ENCODE data around the gene PRAMEF18. TPM values are rescaled to one million over a fixed set of nuclear protein-coding genes. Genes with fewer than 3 reads are reported as not detected.
"Not testable (repeated sequence)": the region's sequence is repeated elsewhere in the genome, so short reads cannot be mapped to it uniquely, and the experiment has no call there.

PRAMEF18 gene
- total and polyA plus RNA-seq, 2 donors from 2014 or later, result not detected

DNA sequence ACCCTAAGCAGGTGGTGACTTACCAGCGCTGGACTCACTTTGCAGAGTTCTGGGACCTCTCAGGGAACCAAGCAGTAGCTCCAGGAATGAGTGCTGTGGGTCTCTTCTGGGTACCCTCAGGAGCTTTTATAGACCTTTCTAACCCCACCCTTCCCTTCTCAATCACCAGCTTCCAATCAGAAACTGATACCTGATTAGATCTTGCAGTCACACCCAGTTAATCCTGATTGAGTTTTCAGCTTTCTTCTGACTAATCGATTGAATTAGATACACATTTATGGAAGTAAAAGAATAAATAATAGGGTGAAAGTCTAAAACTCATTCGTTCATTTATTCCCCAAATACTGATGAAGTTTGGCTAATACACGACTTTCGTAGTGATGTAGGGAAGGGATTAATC lies 24.6 kb downstream of the PRAMEF18 start, which contains the start of gene PRAMEF13:
Gene PRAMEF13, minus strand, starts transcription at position 101 of the 400 bp plus-strand sequence. CDS start 1,820 bp downstream, outside the sequence.
- FAIRE-seq; intact Hi-C loops (cut with DNase I); H3K27me3 ChIP-seq (ENCODE audit: control insufficient read depth, insufficient read depth, low read length); H3K9ac ChIP-seq (ENCODE audit: low read length in 3 of 3); DNase-seq; H3K4me1 ChIP-seq (ENCODE audit: control insufficient read depth in 2 of 3, insufficient read depth in 2 of 3, low read depth in 1 of 3, low read length in 3 of 3); H3K27ac ChIP-seq (ENCODE audit: low read depth in 2 of 2, low read length in 2 of 2); H3K36me3 ChIP-seq (ENCODE audit: control insufficient read depth in 2 of 3, insufficient read depth in 3 of 3, low read length in 3 of 3); H3K9me3 ChIP-seq (ENCODE audit: control insufficient read depth in 2 of 3, insufficient read depth in 1 of 3, low read length in 3 of 3); H3K4me3 ChIP-seq (ENCODE audit: low read length in 3 of 3): not testable (repeated sequence)

Other genes with a start within 250 kb of the PRAMEF18 start
- gene PRAMEF27, start 169.6 kb downstream of the PRAMEF18 start, total RNA-seq, result not detected
- not detected for gene PRAMEF27, start 169.6 kb downstream of the PRAMEF18 start, polyA plus RNA-seq (ENCODE audit: insufficient read depth, low read depth, low replicate concordance)
- not detected for gene HNRNPCL3, start 165.4 kb downstream of the PRAMEF18 start, total RNA-seq
- not detected for gene HNRNPCL3, start 165.4 kb downstream of the PRAMEF18 start, polyA plus RNA-seq (ENCODE audit: insufficient read depth, low read depth, low replicate concordance)
- gene PRAMEF25, start 155.4 kb downstream of the PRAMEF18 start, total RNA-seq, result not detected
- not detected for gene PRAMEF25, start 155.4 kb downstream of the PRAMEF18 start, polyA plus RNA-seq (ENCODE audit: insufficient read depth, low read depth, low replicate concordance)
- not detected for gene HNRNPCL2, start 109.3 kb downstream of the PRAMEF18 start, total RNA-seq
- not detected for gene HNRNPCL2, start 109.3 kb downstream of the PRAMEF18 start, polyA plus RNA-seq (ENCODE audit: insufficient read depth, low read depth, low replicate concordance)
- gene PRAMEF26, start 70.1 kb downstream of the PRAMEF18 start, total RNA-seq, result not detected
- not detected for gene PRAMEF26, start 70.1 kb downstream of the PRAMEF18 start, polyA plus RNA-seq (ENCODE audit: insufficient read depth, low read depth, low replicate concordance)
- gene HNRNPCL4, start 60.5 kb downstream of the PRAMEF18 start, total RNA-seq, result not detected
- not detected for gene HNRNPCL4, start 60.5 kb downstream of the PRAMEF18 start, polyA plus RNA-seq (ENCODE audit: insufficient read depth, low read depth, low replicate concordance)
- not detected for gene PRAMEF9, start 54.3 kb downstream of the PRAMEF18 start, total RNA-seq
- not detected for gene PRAMEF9, start 54.3 kb downstream of the PRAMEF18 start, polyA plus RNA-seq (ENCODE audit: insufficient read depth, low read depth, low replicate concordance)
- gene PRAMEF13, start 24.7 kb downstream of the PRAMEF18 start, total RNA-seq, result not detected
- not detected for gene PRAMEF13, start 24.7 kb downstream of the PRAMEF18 start, polyA plus RNA-seq (ENCODE audit: insufficient read depth, low read depth, low replicate concordance)
- not detected for gene PRAMEF5, start 28.0 kb upstream of the PRAMEF18 start, total RNA-seq
- gene PRAMEF5, start 28.0 kb upstream of the PRAMEF18 start, polyA plus RNA-seq (ENCODE audit: insufficient read depth, low read depth, low replicate concordance), result not detected
- gene PRAMEF8, start 59.0 kb upstream of the PRAMEF18 start, total RNA-seq, result not detected
- not detected for gene PRAMEF8, start 59.0 kb upstream of the PRAMEF18 start, polyA plus RNA-seq (ENCODE audit: insufficient read depth, low read depth, low replicate concordance)
- not detected for gene PRAMEF33, start 77.4 kb upstream of the PRAMEF18 start, total RNA-seq
- gene PRAMEF33, start 77.4 kb upstream of the PRAMEF18 start, polyA plus RNA-seq (ENCODE audit: insufficient read depth, low read depth, low replicate concordance), result not detected
- gene PRAMEF15, start 89.4 kb upstream of the PRAMEF18 start, total RNA-seq, result not detected
- not detected for gene PRAMEF15, start 89.4 kb upstream of the PRAMEF18 start, polyA plus RNA-seq (ENCODE audit: insufficient read depth, low read depth, low replicate concordance)
- gene PRAMEF14, start 121.0 kb upstream of the PRAMEF18 start, total RNA-seq, result not detected
- not detected for gene PRAMEF14, start 121.0 kb upstream of the PRAMEF18 start, polyA plus RNA-seq (ENCODE audit: insufficient read depth, low read depth, low replicate concordance)
- gene PRAMEF19, start 145.8 kb upstream of the PRAMEF18 start, total RNA-seq, result not detected
- gene PRAMEF19, start 145.8 kb upstream of the PRAMEF18 start, polyA plus RNA-seq (ENCODE audit: insufficient read depth, low read depth, low replicate concordance), result not detected
- gene PRAMEF17, start 163.5 kb upstream of the PRAMEF18 start, total RNA-seq, result not detected
- gene PRAMEF17, start 163.5 kb upstream of the PRAMEF18 start, polyA plus RNA-seq (ENCODE audit: insufficient read depth, low read depth, low replicate concordance), result not detected
- not detected for gene PRAMEF20, start 184.3 kb upstream of the PRAMEF18 start, total RNA-seq
- gene PRAMEF20, start 184.3 kb upstream of the PRAMEF18 start, polyA plus RNA-seq (ENCODE audit: insufficient read depth, low read depth, low replicate concordance), result not detected